Measurements from ENCODE around the gene RETREG1. TPM values are rescaled to one million over a fixed set of nuclear protein-coding genes. Genes with fewer than 3 reads are reported as not detected.
"Not testable (repeated sequence)": the region's sequence is repeated elsewhere in the genome, so short reads cannot be mapped to it uniquely, and the experiment has no call there.

The RETREG1 gene
- total RNA-seq, 1 experiment from 2014 or later: not detected

- no peak for DNase-seq (ENCODE audit: low spot score)
- in situ Hi-C loops (cut with HindIII; ENCODE audit: low sequenced_read_pairs): no loop called here
Measured at GRCh38 chr5:16446993-16447392, 169.8 kb downstream of the RETREG1 start.

GRCh38 chr5:16437977-16438376, 178.8 kb downstream of the RETREG1 start:
- no peak for DNase-seq (ENCODE audit: low spot score)
- in situ Hi-C loops (cut with HindIII; ENCODE audit: low sequenced_read_pairs): no loop called here

- in situ Hi-C loops (cut with HindIII; ENCODE audit: low sequenced_read_pairs); DNase-seq (ENCODE audit: low spot score): not testable (repeated sequence)
Measured at GRCh38 chr5:16436065-16436682, 180.6 kb downstream of the RETREG1 start.

- in situ Hi-C loops (cut with HindIII; ENCODE audit: low sequenced_read_pairs): no loop called here
Measured at GRCh38 chr5:16431490-16431889, 185.3 kb downstream of the RETREG1 start.

GRCh38 chr5:16430349-16431089, 186.3 kb downstream of the RETREG1 start:
- no peak for DNase-seq (ENCODE audit: low spot score)
- in situ Hi-C loops (cut with HindIII; ENCODE audit: low sequenced_read_pairs): no loop called here

More at GRCh38 chr5:16431490-16431889, 185.3 kb downstream of the RETREG1 start:
- DNase-seq (ENCODE audit: low spot score): no peak

- no peak for DNase-seq (ENCODE audit: low spot score)
- in situ Hi-C loops (cut with HindIII; ENCODE audit: low sequenced_read_pairs): no loop called here
Measured at GRCh38 chr5:16428359-16428758, 188.4 kb downstream of the RETREG1 start.

- in situ Hi-C loops (cut with HindIII; ENCODE audit: low sequenced_read_pairs): no loop called here
Measured at GRCh38 chr5:16427587-16427986, 189.2 kb downstream of the RETREG1 start.

More at GRCh38 chr5:16427587-16427986, 189.2 kb downstream of the RETREG1 start:
- DNase-seq (ENCODE audit: low spot score): peak; percentile 5

Other genes with a start within 250 kb of the RETREG1 start
- gene ZNF622, start 151.2 kb downstream of the RETREG1 start, total RNA-seq (2014; rRNA removed; shearing (Covaris generic)): 39.0 and 41.5 TPM in 2 replicates